Gastroesophageal sphincter (tissue), 4 donors: ENCODE measurements around the gene FCF1. TPM values are rescaled to one million over a fixed set of nuclear protein-coding genes. Genes with fewer than 3 reads are reported as not detected.

Experiments used
- ATAC-seq: fragments of 150-250 bp; one replicate; pipeline ENCODE4 v1.9.1; 2016; ENCODE audit warnings: mild to moderate bottlenecking, moderate library complexity
- H3K27ac ChIP-seq, 4 donors: fragments of 200-600 bp; sonication (generic) in 3 of 4; 1 replicate in 3 of 4; 2 replicates in 1 of 4; pipeline ENCODE4 v1.5.1; 2016 to 2019
- H3K27me3 ChIP-seq: fragments of 200-600 bp; sonication (generic); one replicate; pipeline ENCODE4 v1.5.1; 2019
- H3K36me3 ChIP-seq, 2 donors: fragments of 200-600 bp; sonication (generic); one replicate each; pipeline ENCODE4 v1.5.1; 2019; ENCODE audit warnings: control low read depth in 1 of 2
- H3K4me1 ChIP-seq, 3 donors: fragments of 200-600 bp; sonication (generic); 1 replicate in 2 of 3; 2 replicates in 1 of 3; pipeline ENCODE4 v1.5.1; 2016 to 2019; ENCODE audit warnings: control low read depth in 2 of 3
- H3K4me3 ChIP-seq, 2 donors: fragments of 200-600 bp; sonication (generic); one replicate each; pipeline ENCODE4 v1.5.1; 2019; ENCODE audit warnings: mild to moderate bottlenecking in 1 of 2, moderate library complexity in 1 of 2
- H3K9me3 ChIP-seq, 3 donors: fragments of 200-600 bp; sonication (generic); one replicate each; pipeline ENCODE4 v1.5.1; 2017 to 2019; ENCODE audit warnings: control low read depth in 2 of 3
- EP300 ChIP-seq: sonication (generic); formaldehyde crosslinking; IDR thresholded peaks from one replicate; pipeline ENCODE4 v1.6.1; 2017; ENCODE audit warnings: antibody characterized with exemption, mild to moderate bottlenecking
- POLR2A ChIP-seq, 2 donors: fragments of 450-650 bp; IDR thresholded peaks; one replicate each; pipeline ENCODE4 v1.6.1; 2017; ENCODE audit warnings: antibody characterized with exemption in 2 of 2, mild to moderate bottlenecking in 2 of 2, moderate library complexity in 1 of 2
- POLR2AphosphoS5 ChIP-seq: sonication (generic); formaldehyde crosslinking; IDR thresholded peaks from one replicate; pipeline ENCODE4 v1.6.1; 2017; ENCODE audit warnings: antibody characterized with exemption
- WGBS, 2 donors: methylation state at CpG; one replicate each; pipeline ENCODE4 v1.1.5; 2018; ENCODE audit warnings: low coverage in 1 of 2; 5-methylcytosine and 5-hydroxymethylcytosine counted together
- total RNA-seq, 4 donors: library from RNA; depleted of rRNA; stranded (reverse); fragments of >200 nt; gene quantifications; one replicate each; pipeline ENCODE4 v1.1.0, GENCODE V29; 2016
- TF ChIP-seq, protein P1 (sequence below), 4 experiments: fragments of 200-600 bp in 2 of 4; fragments of 450-650 bp in 2 of 4; sonication (generic) in 1 of 4; IDR thresholded peaks; one replicate each; pipeline ENCODE4 v1.5.1; 2017 to 2019; ENCODE audit warnings: antibody characterized with exemption in 4 of 4, mild to moderate bottlenecking in 2 of 4, moderate library complexity in 2 of 4

The FCF1 gene
- total RNA-seq, 4 donors from 2014 or later, result 26.1 to 42.3 (median 31.6) TPM

DNA sequence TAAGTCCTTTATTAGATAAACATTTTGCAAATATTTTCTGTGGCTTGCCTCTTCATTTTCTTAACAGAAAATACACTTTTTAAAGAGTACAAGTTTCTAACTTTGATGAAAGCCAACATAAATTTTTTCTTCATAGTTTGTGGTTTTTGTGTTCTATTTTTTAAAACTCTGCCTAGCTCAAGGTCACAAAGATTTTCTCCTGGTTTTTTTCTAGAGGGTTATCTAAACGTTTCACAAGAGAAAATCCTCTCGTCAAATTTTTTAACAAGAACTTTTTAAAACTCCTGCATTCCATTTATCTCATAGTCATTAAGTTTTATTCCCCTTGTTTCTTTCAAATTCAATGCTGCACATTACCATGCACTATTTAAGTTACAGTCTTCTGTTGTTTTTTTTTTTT lies 8.3 kb upstream of the FCF1 start:
- no peaks in the 10 kb centered on the region for H3K27me3 ChIP-seq
- TF ChIP-seq POLR2AphosphoS5 (no peak), POLR2A (IDR thresholded peaks at IDR 0.05) (no peak), EP300 (no peak)
- TF ChIP-seq, protein P1, sequence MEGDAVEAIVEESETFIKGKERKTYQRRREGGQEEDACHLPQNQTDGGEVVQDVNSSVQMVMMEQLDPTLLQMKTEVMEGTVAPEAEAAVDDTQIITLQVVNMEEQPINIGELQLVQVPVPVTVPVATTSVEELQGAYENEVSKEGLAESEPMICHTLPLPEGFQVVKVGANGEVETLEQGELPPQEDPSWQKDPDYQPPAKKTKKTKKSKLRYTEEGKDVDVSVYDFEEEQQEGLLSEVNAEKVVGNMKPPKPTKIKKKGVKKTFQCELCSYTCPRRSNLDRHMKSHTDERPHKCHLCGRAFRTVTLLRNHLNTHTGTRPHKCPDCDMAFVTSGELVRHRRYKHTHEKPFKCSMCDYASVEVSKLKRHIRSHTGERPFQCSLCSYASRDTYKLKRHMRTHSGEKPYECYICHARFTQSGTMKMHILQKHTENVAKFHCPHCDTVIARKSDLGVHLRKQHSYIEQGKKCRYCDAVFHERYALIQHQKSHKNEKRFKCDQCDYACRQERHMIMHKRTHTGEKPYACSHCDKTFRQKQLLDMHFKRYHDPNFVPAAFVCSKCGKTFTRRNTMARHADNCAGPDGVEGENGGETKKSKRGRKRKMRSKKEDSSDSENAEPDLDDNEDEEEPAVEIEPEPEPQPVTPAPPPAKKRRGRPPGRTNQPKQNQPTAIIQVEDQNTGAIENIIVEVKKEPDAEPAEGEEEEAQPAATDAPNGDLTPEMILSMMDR (IDR thresholded peaks at IDR 0.05), result no peak
- no peaks in the 10 kb centered on the region for H3K9me3 ChIP-seq
- no peak overlapping the region for H3K4me3 ChIP-seq
- no peak overlapping the region for H3K27ac ChIP-seq
- WGBS, 2 donors, result 40 to 43% methylated on average over 2 of the region's 2 CpGs
- H3K36me3 ChIP-seq, result no peaks in the 10 kb centered on the region
- H3K4me1 ChIP-seq, result peaks cover 0 to under 1% (median 0%) of the 10 kb centered on the region in 3 donors
- ATAC-seq, result no peak

DNA sequence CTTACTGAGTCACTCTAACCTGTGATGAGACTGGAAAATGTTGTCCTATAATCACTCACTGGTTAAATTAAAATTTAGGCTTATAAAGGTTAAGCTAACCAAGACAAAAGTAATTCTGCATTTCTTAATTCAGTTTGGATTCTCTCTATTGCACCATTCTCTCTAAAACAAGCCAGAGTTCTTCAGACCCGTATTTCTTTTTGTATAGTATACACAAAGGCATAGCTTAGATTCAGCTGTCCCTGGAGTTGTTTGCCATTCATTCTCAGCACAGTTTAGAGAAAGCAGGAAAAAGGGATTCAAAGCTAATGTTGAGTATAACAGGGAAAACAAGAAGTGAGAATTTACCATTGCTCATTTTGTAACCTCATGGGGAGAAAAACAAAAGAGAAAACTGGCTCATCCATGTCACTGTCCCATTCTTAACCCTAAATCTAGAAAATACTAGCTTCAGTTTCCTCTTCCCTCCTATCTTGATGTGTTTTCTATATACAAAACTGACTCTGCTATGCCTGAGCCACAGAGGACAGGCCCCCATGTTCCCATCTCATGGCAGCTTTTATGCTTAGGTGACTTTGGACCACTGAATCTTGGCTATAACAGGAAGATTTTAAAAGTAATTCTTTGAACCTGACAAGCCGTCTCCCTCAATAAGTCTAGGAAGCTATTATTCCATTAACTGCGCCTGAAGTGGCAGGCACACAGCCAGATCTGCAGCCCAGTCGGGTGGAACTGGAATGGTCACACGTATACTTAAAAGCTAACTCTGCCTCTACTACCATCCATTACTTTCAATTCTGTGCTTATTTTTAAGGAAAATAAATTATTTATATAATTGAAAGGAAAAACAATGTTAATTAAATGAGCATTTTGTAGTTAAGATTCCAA lies 7.1 kb upstream of the FCF1 start:
- 65 to 80% methylated on average over 5 of the region's 5 CpGs for WGBS, 2 donors
- Histone ChIP-seq H3K27ac (no peak overlapping the region), H3K27me3 (no peaks in the 10 kb centered on the region), H3K9me3 (no peaks in the 10 kb centered on the region), H3K36me3 (no peaks in the 10 kb centered on the region), H3K4me3 (no peak overlapping the region), H3K4me1 (peaks cover 0 to 13% (median 3%) of the 10 kb centered on the region in 3 donors)
- ATAC-seq, result no peak
- TF ChIP-seq, protein P1 (IDR thresholded peaks at IDR 0.05), result no peak
- no peak for TF ChIP-seq EP300

GRCh38 chr14:74710480-74710879 lies 2.5 kb upstream of the FCF1 start:
- H3K4me1 ChIP-seq, result peaks cover 0 to 42% (median 10%) of the 10 kb centered on the region in 3 donors
- TF ChIP-seq EP300 (no peak), POLR2AphosphoS5 (no peak), POLR2A (IDR thresholded peaks at IDR 0.05) (no peak)
- WGBS, 2 donors, result 95 to 100% methylated on average over 1 of the region's 1 CpG
- ATAC-seq, result no peak
- H3K36me3 ChIP-seq, result peaks cover 0 to 8% of the 10 kb centered on the region in 2 donors
- no peak overlapping the region for H3K4me3 ChIP-seq
- H3K27ac ChIP-seq, result no peak overlapping the region
- no peaks in the 10 kb centered on the region for H3K9me3 ChIP-seq
- H3K27me3 ChIP-seq, result no peaks in the 10 kb centered on the region

DNA sequence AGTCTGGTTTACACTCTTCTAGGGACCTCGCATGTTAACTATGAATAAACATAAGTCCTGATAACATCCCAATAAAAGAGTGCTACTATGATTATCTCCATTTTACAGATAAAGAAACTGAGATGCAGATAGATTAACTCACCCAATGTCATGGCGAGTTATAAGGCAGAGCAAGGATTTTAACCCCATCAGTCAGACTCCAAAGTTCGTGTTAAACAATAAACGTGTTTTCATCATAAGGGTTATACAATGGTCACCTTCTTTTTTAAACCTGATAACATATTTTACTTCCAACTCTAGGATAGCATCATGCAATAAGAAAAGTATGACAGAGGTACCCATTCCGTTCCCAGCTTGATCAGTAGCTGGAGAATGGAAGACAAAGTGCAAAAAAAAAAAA lies 1.3 kb upstream of the FCF1 start:
- H3K4me3 ChIP-seq, result peak overlapping the region in 1 of 2 donors; percentile 67
- H3K9me3 ChIP-seq, result no peaks in the 10 kb centered on the region
- WGBS, 2 donors, result 59 to 75% methylated on average over 3 to 5 of the region's 5 CpGs
- no peaks in the 10 kb centered on the region for H3K27me3 ChIP-seq
- ATAC-seq, result no peak
- H3K4me1 ChIP-seq, result peaks cover 0 to 42% (median 10%) of the 10 kb centered on the region in 3 donors
- peaks cover 0 to 20% of the 10 kb centered on the region in 2 donors for H3K36me3 ChIP-seq
- TF ChIP-seq EP300 (no peak), POLR2AphosphoS5 (no peak), POLR2A (IDR thresholded peaks at IDR 0.05) (no peak)
- TF ChIP-seq, protein P1 (IDR thresholded peaks at IDR 0.05), result no peak
- H3K27ac ChIP-seq, result no peak overlapping the region

DNA sequence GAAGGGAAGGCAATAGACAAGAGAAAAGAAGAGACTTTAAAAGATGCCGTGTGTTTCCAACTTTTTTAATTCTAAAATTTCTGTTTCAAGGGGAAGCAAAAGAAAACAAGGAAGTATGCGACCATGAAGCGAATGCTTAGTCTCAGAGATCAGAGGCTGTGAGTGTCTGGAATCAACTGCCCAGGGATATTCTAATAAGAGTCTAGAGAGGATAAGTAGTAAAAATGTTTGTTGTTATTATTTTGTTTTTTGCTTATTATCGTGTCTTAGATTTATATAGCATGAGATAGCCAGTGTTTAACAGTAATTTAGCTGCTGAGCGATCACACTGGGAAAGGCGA lies 421 bp downstream of the FCF1 start:
- Histone ChIP-seq H3K9me3 (no peaks in the 10 kb centered on the region), H3K27ac (peak overlapping the region; percentile 63 to 87 (median 86)), H3K27me3 (no peaks in the 10 kb centered on the region), H3K4me3 (peak overlapping the region; percentile 67 to 81), H3K4me1 (peaks cover 0 to 42% (median 10%) of the 10 kb centered on the region in 3 donors), H3K36me3 (peaks cover 0 to 37% of the 10 kb centered on the region in 2 donors)
- TF ChIP-seq, protein P1 (IDR thresholded peaks at IDR 0.05), result no peak
- TF ChIP-seq POLR2A (IDR thresholded peaks at IDR 0.05), result no peak
- no peak for TF ChIP-seq EP300
- no peak for TF ChIP-seq POLR2AphosphoS5
- 9 to 16% methylated on average over 6 of the region's 6 CpGs for WGBS, 2 donors
- ATAC-seq, result no peak
